ENCODE data around the gene GRID1.

GRCh38 chr10:86345859-86346798 is 20.5 kb downstream of the GRID1 start:
- TF ChIP-seq CTCF (optimal IDR thresholded peaks at IDR 0.05 in 1 of 3, IDR thresholded peaks at IDR 0.05 in 1 of 3, conservative IDR thresholded peaks at IDR 0.05 in 1 of 3; ENCODE audit: extremely low read depth in 1 of 3, insufficient read depth in 2 of 3, low read length in 3 of 3) (no peak), EZH2 (IDR thresholded peaks at IDR 0.05; ENCODE audit: low read length) (no peak)
